Neural cell (in vitro differentiated cells): ENCODE results near the gene MAML3. TPM values are rescaled to one million over a fixed set of nuclear protein-coding genes. Genes with fewer than 3 reads are reported as not detected.

ENCODE experiments used
- H2AFZ ChIP-seq: fragments of 200-600, 300-800 bp; sonication (generic), shearing (Covaris generic); 2 replicates; pipeline ENCODE4 v1.6.0; 2014; ENCODE audit warnings: low read depth, mild to moderate bottlenecking, antibody characterized with exemption, low read length, moderate library complexity
- H3F3A ChIP-seq: fragments of 200-600 bp; shearing (Covaris generic); 2 replicates; pipeline ENCODE4 v1.6.1; 2016; ENCODE audit warnings: mild to moderate bottlenecking, moderate library complexity, mixed read lengths, antibody characterized with exemption, low read length; ENCODE audit not compliant: insufficient read depth, poor library complexity, severe bottlenecking
- H3K27ac ChIP-seq: fragments of 200-600, 300-800 bp; sonication (generic), shearing (Covaris generic); 2 replicates; pipeline ENCODE4 v1.5.1; 2014; ENCODE audit warnings: mild to moderate bottlenecking, low read length, moderate library complexity
- H3K27me3 ChIP-seq: fragments of 300-800, 200-600 bp; sonication (generic), shearing (Covaris generic); 2 replicates; pipeline ENCODE4 v1.6.0; 2014; ENCODE audit warnings: mild to moderate bottlenecking, low read depth, low read length, moderate library complexity; ENCODE audit not compliant: insufficient read depth
- H3K36me3 ChIP-seq: fragments of 300-800, 200-600 bp; sonication (generic), shearing (Covaris generic); 2 replicates; pipeline ENCODE4 v1.5.1; 2014; ENCODE audit warnings: mild to moderate bottlenecking, antibody characterized with exemption, low read length, moderate library complexity; ENCODE audit not compliant: insufficient read depth
- H3K4me2 ChIP-seq: fragments of 300-800, 200-600 bp; sonication (generic), shearing (Covaris generic); 2 replicates; pipeline ENCODE4 v1.6.0; 2014; ENCODE audit warnings: mild to moderate bottlenecking, low read length
- H3K4me3 ChIP-seq: fragments of 300-800, 200-600 bp; sonication (generic), shearing (Covaris generic); 2 replicates; pipeline ENCODE4 v1.5.1; 2014; ENCODE audit warnings: mild to moderate bottlenecking, low read length, moderate library complexity
- H3K79me2 ChIP-seq: fragments of 200-600 bp; shearing (Covaris generic); replicated peaks from 2 replicates; pipeline ENCODE4 v1.6.0; 2014; ENCODE audit warnings: mild to moderate bottlenecking, low read length, moderate library complexity; ENCODE audit not compliant: insufficient read depth
- H3K9ac ChIP-seq: fragments of 300-800, 200-600 bp; sonication (generic), shearing (Covaris generic); 2 replicates; pipeline ENCODE4 v1.6.1; 2016; ENCODE audit warnings: mild to moderate bottlenecking, low read length, mixed read lengths
- H3K9me2 ChIP-seq: fragments of 200-600 bp; shearing (Covaris generic); 2 replicates; pipeline ENCODE4 v1.6.1; 2016; ENCODE audit warnings: mild to moderate bottlenecking, low read length, mixed read lengths; ENCODE audit not compliant: insufficient read depth
- H3K9me3 ChIP-seq: fragments of 200-600, 300-800 bp; sonication (generic), shearing (Covaris generic); 2 replicates; pipeline ENCODE4 v1.6.1; 2016; ENCODE audit warnings: mild to moderate bottlenecking, mixed run types, low read length, moderate library complexity, mixed read lengths
- H4K20me1 ChIP-seq: fragments of 200-600 bp; shearing (Covaris generic); 2 replicates; pipeline ENCODE4 v1.6.1; 2016; ENCODE audit warnings: mild to moderate bottlenecking, mixed run types; ENCODE audit not compliant: insufficient read depth
- EP300 ChIP-seq: fragments of 450-650 bp; conservative IDR thresholded peaks from 2 replicates; pipeline ENCODE4 v1.6.1; 2014; ENCODE audit warnings: antibody characterized with exemption, mild to moderate bottlenecking, moderate library complexity; ENCODE audit not compliant: poor library complexity, severe bottlenecking
- EZH2 ChIP-seq: fragments of 200-600, 300-800 bp; shearing (Covaris generic), sonication (generic); IDR thresholded peaks from 2 replicates; pipeline ENCODE4 v1.6.1; 2014; ENCODE audit warnings: antibody characterized with exemption, low read length, borderline replicate concordance, mild to moderate bottlenecking; ENCODE audit not compliant: insufficient read depth, poor library complexity, severe bottlenecking
- MXI1 ChIP-seq: fragments of 450-650 bp; conservative IDR thresholded peaks from 2 replicates; pipeline ENCODE4 v1.6.1; 2014; ENCODE audit warnings: antibody characterized with exemption, mild to moderate bottlenecking; ENCODE audit not compliant: poor library complexity, severe bottlenecking
- POLR2AphosphoS5 ChIP-seq: IDR thresholded peaks from 2 replicates; pipeline ENCODE4 v1.6.1; 2012
- RAD21 ChIP-seq: fragments of 450-650 bp; conservative IDR thresholded peaks from 2 replicates; pipeline ENCODE4 v1.6.1; 2014; ENCODE audit warnings: antibody characterized with exemption, mild to moderate bottlenecking, moderate library complexity
- SMC3 ChIP-seq: fragments of 450-650 bp; conservative IDR thresholded peaks from 2 replicates; pipeline ENCODE4 v1.6.1; 2014; ENCODE audit warnings: antibody characterized with exemption, mild to moderate bottlenecking, moderate library complexity; ENCODE audit not compliant: poor library complexity
- TAF1 ChIP-seq: IDR thresholded peaks from 2 replicates; pipeline ENCODE4 v1.6.1; 2012; ENCODE audit warnings: low read depth
- polyA plus RNA-seq: library from polyadenylated mRNA; depleted of rRNA; stranded (reverse); fragments of >200 nt; gene quantifications from 2 replicates; pipeline ENCODE4 v1.2.3, GENCODE V29; 2014
- TF ChIP-seq, protein P1 (sequence below): IDR thresholded peaks from 2 replicates; pipeline ENCODE4 v1.6.1; 2012; ENCODE audit warnings: borderline replicate concordance
- TF ChIP-seq, protein P2 (sequence below): fragments of 450-650 bp; IDR thresholded peaks from 2 replicates; pipeline ENCODE4 v1.5.1; 2014; ENCODE audit warnings: antibody characterized with exemption, mild to moderate bottlenecking, moderate library complexity; ENCODE audit not compliant: poor library complexity, severe bottlenecking

MAML3 gene
- polyA plus RNA-seq, 1 donor from 2014 or later = 10.2 TPM

GRCh38 chr4:139767168-139767567 lies 386.8 kb downstream of the MAML3 start:
- TF ChIP-seq EP300 = no peak
- TF ChIP-seq RAD21 = no peak
- TF ChIP-seq POLR2AphosphoS5 = no peak
- Histone ChIP-seq H3K9ac (no peak overlapping the region), H3K79me2 (no peaks in the 10 kb centered on the region), H2AFZ (no peak overlapping the region), H3K36me3 (no peaks in the 10 kb centered on the region), H3K9me2 (no peaks in the 10 kb centered on the region), H3K27me3 (no peaks in the 10 kb centered on the region), H4K20me1 (no peaks in the 10 kb centered on the region), H3K27ac (no peak overlapping the region), H3K4me3 (no peak overlapping the region), H3K4me2 (no peak overlapping the region), H3K9me3 (no peaks in the 10 kb centered on the region), H3F3A (no peaks in the 10 kb centered on the region)

DNA sequence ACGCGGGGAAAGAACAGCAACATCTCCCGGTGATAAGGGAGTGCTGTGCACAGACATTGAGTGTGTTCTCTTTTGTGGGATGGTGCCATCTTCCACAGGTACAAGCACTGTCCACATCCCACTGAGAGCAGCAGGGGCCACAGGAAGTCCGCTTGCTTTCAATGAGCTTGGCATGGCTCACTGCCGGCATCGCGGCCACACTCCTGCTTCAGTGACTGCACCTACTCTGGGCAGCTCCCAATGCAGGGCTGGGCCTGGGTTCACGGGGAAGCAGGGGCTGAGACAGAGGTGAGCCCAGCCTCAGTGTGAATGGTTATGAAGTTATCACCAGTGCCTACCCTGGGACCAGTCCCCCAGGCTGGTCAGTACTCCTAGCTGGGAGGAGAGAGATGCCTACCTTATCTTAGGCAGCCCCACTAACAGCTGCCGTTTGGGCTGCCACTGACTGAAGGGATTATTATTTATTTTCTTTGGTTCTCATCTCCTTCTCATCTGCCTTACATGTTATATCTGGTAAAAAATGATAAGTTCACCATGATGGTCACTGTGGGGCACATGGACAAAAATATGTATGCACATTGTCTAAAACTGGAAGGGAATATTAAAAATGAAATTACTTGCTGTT lies 389.2 kb downstream of the MAML3 start:
- H3K27me3 ChIP-seq = no peaks in the 10 kb centered on the region
- no peaks in the 10 kb centered on the region for H3K36me3 ChIP-seq
- no peaks in the 10 kb centered on the region for H4K20me1 ChIP-seq
- H3K4me3 ChIP-seq = no peak overlapping the region
- no peak overlapping the region for H3K4me2 ChIP-seq
- TF ChIP-seq EZH2 = no peak
- H3K27ac ChIP-seq = no peak overlapping the region
- H3K79me2 ChIP-seq = no peaks in the 10 kb centered on the region
- H2AFZ ChIP-seq = no peak overlapping the region
- no peaks in the 10 kb centered on the region for H3F3A ChIP-seq
- no peaks in the 10 kb centered on the region for H3K9me2 ChIP-seq
- H3K9me3 ChIP-seq = no peaks in the 10 kb centered on the region
- H3K9ac ChIP-seq = no peak overlapping the region

DNA sequence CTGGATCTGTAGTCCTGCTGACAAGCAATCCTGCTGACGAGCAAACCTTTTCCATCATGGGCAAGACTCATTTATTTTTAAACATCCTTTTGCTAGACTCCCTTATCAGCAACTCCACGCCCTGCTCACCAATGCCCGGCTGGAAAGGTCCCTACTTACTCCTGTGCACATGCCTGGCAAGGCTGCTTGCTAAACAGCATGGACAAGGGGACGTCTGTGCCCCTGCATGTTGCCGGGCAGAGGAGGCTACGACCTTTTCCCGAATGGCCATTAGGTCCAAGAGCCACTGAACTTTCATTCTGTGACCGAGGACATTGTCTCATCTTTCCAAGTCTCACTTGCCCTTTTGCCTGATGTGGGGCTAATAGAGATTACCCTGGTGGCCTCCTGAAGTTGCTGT lies 389.8 kb downstream of the MAML3 start:
- H4K20me1 ChIP-seq = no peaks in the 10 kb centered on the region
- H2AFZ ChIP-seq = no peak overlapping the region
- no peak overlapping the region for H3K9ac ChIP-seq
- no peaks in the 10 kb centered on the region for H3K9me3 ChIP-seq
- H3K79me2 ChIP-seq = no peaks in the 10 kb centered on the region
- H3K9me2 ChIP-seq = no peaks in the 10 kb centered on the region
- H3K36me3 ChIP-seq = no peaks in the 10 kb centered on the region
- TF ChIP-seq, protein P1, sequence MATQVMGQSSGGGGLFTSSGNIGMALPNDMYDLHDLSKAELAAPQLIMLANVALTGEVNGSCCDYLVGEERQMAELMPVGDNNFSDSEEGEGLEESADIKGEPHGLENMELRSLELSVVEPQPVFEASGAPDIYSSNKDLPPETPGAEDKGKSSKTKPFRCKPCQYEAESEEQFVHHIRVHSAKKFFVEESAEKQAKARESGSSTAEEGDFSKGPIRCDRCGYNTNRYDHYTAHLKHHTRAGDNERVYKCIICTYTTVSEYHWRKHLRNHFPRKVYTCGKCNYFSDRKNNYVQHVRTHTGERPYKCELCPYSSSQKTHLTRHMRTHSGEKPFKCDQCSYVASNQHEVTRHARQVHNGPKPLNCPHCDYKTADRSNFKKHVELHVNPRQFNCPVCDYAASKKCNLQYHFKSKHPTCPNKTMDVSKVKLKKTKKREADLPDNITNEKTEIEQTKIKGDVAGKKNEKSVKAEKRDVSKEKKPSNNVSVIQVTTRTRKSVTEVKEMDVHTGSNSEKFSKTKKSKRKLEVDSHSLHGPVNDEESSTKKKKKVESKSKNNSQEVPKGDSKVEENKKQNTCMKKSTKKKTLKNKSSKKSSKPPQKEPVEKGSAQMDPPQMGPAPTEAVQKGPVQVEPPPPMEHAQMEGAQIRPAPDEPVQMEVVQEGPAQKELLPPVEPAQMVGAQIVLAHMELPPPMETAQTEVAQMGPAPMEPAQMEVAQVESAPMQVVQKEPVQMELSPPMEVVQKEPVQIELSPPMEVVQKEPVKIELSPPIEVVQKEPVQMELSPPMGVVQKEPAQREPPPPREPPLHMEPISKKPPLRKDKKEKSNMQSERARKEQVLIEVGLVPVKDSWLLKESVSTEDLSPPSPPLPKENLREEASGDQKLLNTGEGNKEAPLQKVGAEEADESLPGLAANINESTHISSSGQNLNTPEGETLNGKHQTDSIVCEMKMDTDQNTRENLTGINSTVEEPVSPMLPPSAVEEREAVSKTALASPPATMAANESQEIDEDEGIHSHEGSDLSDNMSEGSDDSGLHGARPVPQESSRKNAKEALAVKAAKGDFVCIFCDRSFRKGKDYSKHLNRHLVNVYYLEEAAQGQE = no peak
- TF ChIP-seq, protein P2, sequence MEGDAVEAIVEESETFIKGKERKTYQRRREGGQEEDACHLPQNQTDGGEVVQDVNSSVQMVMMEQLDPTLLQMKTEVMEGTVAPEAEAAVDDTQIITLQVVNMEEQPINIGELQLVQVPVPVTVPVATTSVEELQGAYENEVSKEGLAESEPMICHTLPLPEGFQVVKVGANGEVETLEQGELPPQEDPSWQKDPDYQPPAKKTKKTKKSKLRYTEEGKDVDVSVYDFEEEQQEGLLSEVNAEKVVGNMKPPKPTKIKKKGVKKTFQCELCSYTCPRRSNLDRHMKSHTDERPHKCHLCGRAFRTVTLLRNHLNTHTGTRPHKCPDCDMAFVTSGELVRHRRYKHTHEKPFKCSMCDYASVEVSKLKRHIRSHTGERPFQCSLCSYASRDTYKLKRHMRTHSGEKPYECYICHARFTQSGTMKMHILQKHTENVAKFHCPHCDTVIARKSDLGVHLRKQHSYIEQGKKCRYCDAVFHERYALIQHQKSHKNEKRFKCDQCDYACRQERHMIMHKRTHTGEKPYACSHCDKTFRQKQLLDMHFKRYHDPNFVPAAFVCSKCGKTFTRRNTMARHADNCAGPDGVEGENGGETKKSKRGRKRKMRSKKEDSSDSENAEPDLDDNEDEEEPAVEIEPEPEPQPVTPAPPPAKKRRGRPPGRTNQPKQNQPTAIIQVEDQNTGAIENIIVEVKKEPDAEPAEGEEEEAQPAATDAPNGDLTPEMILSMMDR = no peak
- TF ChIP-seq MXI1 (no peak), EP300 (no peak), SMC3 (no peak), TAF1 (no peak), RAD21 (no peak), EZH2 (no peak), POLR2AphosphoS5 (no peak)
- H3K27me3 ChIP-seq = no peaks in the 10 kb centered on the region
- H3F3A ChIP-seq = no peaks in the 10 kb centered on the region
- no peak overlapping the region for H3K4me3 ChIP-seq
- no peak overlapping the region for H3K27ac ChIP-seq
- no peak overlapping the region for H3K4me2 ChIP-seq
